ENCODE data around the gene LSR. TPM values are rescaled to one million over a fixed set of nuclear protein-coding genes. Genes with fewer than 3 reads are reported as not detected.

The LSR gene
- total RNA-seq, 1 experiment from 2014 or later: 211 TPM

- ATAC-seq: no peak
- Histone ChIP-seq H3K4me2 (ENCODE audit: low read length) (no peak overlapping the region), H3K9me3 (ENCODE audit: control insufficient read depth in 1 of 2, insufficient read depth in 1 of 2, low read depth in 1 of 2, low read length in 2 of 2) (no peaks in the 10 kb centered on the region), H3K79me2 (ENCODE audit: insufficient read depth, low read length) (no peaks in the 10 kb centered on the region), H3K27ac (ENCODE audit: low read depth, low read length) (no peak overlapping the region), H3K4me1 (ENCODE audit: control insufficient read depth in 1 of 2, insufficient read depth in 2 of 2, low read length in 2 of 2) (peaks cover 3 to 15% of the 10 kb centered on the region in 2 experiments; a peak in 2 of 4 replicates), H3K9ac (ENCODE audit: low read length) (no peak overlapping the region), H2AFZ (ENCODE audit: low read depth, low read length, poor library complexity, severe bottlenecking) (no peak overlapping the region), H3K27me3 (ENCODE audit: insufficient read depth, low read length) (no peaks in the 10 kb centered on the region), H3K4me3 (replicated peaks in 1 of 2; ENCODE audit: low read depth in 1 of 2, low read length in 2 of 2) (no peak overlapping the region), H3K36me3 (ENCODE audit: control insufficient read depth in 1 of 2, insufficient read depth in 2 of 2, low read length in 2 of 2) (no peaks in the 10 kb centered on the region), H4K20me1 (ENCODE audit: insufficient read depth) (no peaks in the 10 kb centered on the region), H3K9me2 (ENCODE audit: insufficient read depth) (no peaks in the 10 kb centered on the region)
- DNase-seq (ENCODE audit: low read depth, low spot score): no peak
- no TSS peak for BruUV-seq (replicated peaks)
- POLR2A ChIA-PET: interaction anchor here (0.7 kb wide), 1 partner anchor 33 kb away, joined by 8 read pairs; no protein-coding TSS in a partner anchor
- RAD21 ChIA-PET (ENCODE audit: low non-redundant PET in 1 of 2, low total read pairs in 2 of 2, uncharacterized antibody in 2 of 2, unreplicated experiment in 2 of 2): no interaction called here
- CTCF ChIA-PET: no interaction called here
- TF ChIP-seq ATF3 (IDR thresholded peaks at IDR 0.05) (no peak), SRF (IDR thresholded peaks at IDR 0.05; ENCODE audit: low read depth) (no peak), POLR2A (IDR thresholded peaks at IDR 0.05; ENCODE audit: borderline replicate concordance, extremely low read depth, insufficient read depth, insufficient read length) (no peak), EGR1 (IDR thresholded peaks at IDR 0.05; ENCODE audit: low read depth) (no peak), EZH2phosphoT487 (IDR thresholded peaks at IDR 0.05; ENCODE audit: borderline replicate concordance) (no peak), CTCF (IDR thresholded peaks at IDR 0.05 in 2 of 3, conservative IDR thresholded peaks at IDR 0.05 in 1 of 3; ENCODE audit: borderline replicate concordance in 1 of 3, insufficient read depth in 1 of 3, low read depth in 2 of 3, low read length in 2 of 3) (no peak), TCF7L2 (IDR thresholded peaks at IDR 0.05; ENCODE audit: borderline replicate concordance, extremely low read depth, insufficient read depth, insufficient read length) (no peak), CBX3 (IDR thresholded peaks at IDR 0.05; ENCODE audit: low read depth) (no peak), RAD21 (IDR thresholded peaks at IDR 0.05; ENCODE audit: low read depth) (no peak), JUND (IDR thresholded peaks at IDR 0.05) (no peak), SIN3A (IDR thresholded peaks at IDR 0.05; ENCODE audit: low read depth) (no peak), ZBTB33 (IDR thresholded peaks at IDR 0.05; ENCODE audit: extremely low read depth, insufficient replicate concordance, low read length) (no peak), ZNF274 (IDR thresholded peaks at IDR 0.05; ENCODE audit: low read depth, low read length) (no peak), YY1 (IDR thresholded peaks at IDR 0.05; ENCODE audit: extremely low read depth, insufficient replicate concordance, low read depth, low read length) (no peak), REST (IDR thresholded peaks at IDR 0.05; ENCODE audit: low read depth) (no peak)
- intact Hi-C loops (cut with micrococcal nuclease): no loop called here
Observed at GRCh38 chr19:35202722-35203688, 45.8 kb upstream of the LSR start.
